PFSK-1 (cell line): ENCODE measurements around the gene TTLL6.

Experiments
- POLR2AphosphoS5 ChIP-seq: IDR thresholded peaks from 2 replicates; pipeline ENCODE4 v1.6.1; 2012; ENCODE audit warnings: low read depth, mild to moderate bottlenecking, control low read depth, low read length, moderate library complexity
- TAF1 ChIP-seq: IDR thresholded peaks from 2 replicates; pipeline ENCODE4 v1.6.1; 2012; ENCODE audit warnings: low read length, control low read depth, borderline replicate concordance; ENCODE audit not compliant: insufficient read depth
- TF ChIP-seq, protein P1 (sequence below), 2 experiments: IDR thresholded peaks; 2 replicates each; pipeline versions ENCODE4 v1.6.1 to v1.8.0; 2011 to 2012; ENCODE audit warnings: low read depth in 2 of 2, low read length in 2 of 2, control low read depth in 1 of 2, inconsistent platforms in 1 of 2, mild to moderate bottlenecking in 1 of 2, moderate library complexity in 1 of 2; ENCODE audit not compliant: insufficient read depth in 1 of 2

DNA sequence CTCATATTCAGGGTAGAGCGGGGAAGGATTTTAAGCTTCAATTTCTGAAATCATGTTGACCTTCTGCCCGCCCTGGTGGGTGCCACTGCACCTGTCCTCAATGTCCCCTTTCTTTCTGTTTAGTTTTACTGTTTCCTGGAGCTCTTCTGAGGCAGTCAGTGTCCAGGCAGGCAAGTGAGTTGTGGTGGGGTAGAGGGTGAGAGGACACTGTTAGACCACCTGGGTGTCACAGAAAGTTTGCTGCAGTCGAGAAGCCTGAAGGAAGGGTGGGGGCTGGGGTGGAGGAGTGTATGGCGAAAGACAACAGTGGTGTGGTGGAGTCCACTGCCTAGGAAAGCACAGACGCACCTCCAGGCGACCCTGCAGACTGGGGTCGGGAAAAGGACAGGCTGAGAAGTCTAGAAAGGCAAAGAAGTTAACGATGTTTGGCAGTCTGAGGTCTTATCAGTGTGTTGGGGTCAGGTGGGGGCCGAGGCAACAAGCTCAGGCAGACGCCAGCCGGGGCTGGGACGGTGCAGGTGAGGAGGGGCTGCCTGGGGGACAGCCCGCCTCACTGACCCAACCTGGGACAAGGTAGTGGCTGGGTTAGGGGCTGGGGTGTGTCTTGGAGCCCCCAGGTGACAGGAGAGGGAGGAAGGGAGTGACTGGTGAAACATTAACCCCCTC lies 65.2 kb downstream of the TTLL6 start:
- TF ChIP-seq TAF1 (no peak), POLR2AphosphoS5 (no peak)
- TF ChIP-seq, protein P1, sequence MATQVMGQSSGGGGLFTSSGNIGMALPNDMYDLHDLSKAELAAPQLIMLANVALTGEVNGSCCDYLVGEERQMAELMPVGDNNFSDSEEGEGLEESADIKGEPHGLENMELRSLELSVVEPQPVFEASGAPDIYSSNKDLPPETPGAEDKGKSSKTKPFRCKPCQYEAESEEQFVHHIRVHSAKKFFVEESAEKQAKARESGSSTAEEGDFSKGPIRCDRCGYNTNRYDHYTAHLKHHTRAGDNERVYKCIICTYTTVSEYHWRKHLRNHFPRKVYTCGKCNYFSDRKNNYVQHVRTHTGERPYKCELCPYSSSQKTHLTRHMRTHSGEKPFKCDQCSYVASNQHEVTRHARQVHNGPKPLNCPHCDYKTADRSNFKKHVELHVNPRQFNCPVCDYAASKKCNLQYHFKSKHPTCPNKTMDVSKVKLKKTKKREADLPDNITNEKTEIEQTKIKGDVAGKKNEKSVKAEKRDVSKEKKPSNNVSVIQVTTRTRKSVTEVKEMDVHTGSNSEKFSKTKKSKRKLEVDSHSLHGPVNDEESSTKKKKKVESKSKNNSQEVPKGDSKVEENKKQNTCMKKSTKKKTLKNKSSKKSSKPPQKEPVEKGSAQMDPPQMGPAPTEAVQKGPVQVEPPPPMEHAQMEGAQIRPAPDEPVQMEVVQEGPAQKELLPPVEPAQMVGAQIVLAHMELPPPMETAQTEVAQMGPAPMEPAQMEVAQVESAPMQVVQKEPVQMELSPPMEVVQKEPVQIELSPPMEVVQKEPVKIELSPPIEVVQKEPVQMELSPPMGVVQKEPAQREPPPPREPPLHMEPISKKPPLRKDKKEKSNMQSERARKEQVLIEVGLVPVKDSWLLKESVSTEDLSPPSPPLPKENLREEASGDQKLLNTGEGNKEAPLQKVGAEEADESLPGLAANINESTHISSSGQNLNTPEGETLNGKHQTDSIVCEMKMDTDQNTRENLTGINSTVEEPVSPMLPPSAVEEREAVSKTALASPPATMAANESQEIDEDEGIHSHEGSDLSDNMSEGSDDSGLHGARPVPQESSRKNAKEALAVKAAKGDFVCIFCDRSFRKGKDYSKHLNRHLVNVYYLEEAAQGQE (IDR thresholded peaks at IDR 0.05; ENCODE audit: insufficient read depth in 1 of 2, low read depth in 2 of 2, low read length in 2 of 2) = no peak
